Measurements from ENCODE around the gene DGKZ. TPM values are rescaled to one million over a fixed set of nuclear protein-coding genes. Genes with fewer than 3 reads are reported as not detected.

The DGKZ gene
- total RNA-seq, 4 donors from 2014 or later: 13.5 to 55.3 (median 42.8) TPM

DNA sequence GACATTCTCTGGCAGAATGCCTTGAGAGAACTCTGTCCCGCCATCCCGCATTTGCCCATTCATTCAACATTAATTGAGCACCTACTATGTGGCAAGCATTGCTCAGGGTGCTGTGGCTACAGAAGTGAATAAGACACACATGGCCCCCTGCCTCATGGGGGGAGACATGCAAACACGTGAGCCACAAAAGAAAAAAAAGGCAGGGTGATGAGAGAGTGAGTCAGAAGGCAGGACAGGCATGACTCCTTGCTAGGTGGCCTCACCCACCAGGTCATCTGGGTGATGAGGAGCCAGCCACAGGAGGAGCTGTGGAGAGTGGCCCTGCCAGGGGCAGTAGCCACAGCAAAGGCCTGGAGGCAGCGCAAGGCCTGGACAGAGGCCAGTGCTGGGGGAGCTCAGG, 39.4 kb downstream of the DGKZ start:
- Histone ChIP-seq H3K9me3 (no peaks in the 10 kb centered on the region), H3K4me3 (no peak overlapping the region), H3K36me3 (no peaks in the 10 kb centered on the region), H3K4me1 (peaks cover 0 to 33% of the 10 kb centered on the region in 2 donors), H3K27ac (no peak overlapping the region), H3K27me3 (peaks cover 19 to 22% of the 10 kb centered on the region in 2 donors)
- no peak for TF ChIP-seq POLR2A (IDR thresholded peaks at IDR 0.05)
- TF ChIP-seq, protein P1, sequence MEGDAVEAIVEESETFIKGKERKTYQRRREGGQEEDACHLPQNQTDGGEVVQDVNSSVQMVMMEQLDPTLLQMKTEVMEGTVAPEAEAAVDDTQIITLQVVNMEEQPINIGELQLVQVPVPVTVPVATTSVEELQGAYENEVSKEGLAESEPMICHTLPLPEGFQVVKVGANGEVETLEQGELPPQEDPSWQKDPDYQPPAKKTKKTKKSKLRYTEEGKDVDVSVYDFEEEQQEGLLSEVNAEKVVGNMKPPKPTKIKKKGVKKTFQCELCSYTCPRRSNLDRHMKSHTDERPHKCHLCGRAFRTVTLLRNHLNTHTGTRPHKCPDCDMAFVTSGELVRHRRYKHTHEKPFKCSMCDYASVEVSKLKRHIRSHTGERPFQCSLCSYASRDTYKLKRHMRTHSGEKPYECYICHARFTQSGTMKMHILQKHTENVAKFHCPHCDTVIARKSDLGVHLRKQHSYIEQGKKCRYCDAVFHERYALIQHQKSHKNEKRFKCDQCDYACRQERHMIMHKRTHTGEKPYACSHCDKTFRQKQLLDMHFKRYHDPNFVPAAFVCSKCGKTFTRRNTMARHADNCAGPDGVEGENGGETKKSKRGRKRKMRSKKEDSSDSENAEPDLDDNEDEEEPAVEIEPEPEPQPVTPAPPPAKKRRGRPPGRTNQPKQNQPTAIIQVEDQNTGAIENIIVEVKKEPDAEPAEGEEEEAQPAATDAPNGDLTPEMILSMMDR (IDR thresholded peaks at IDR 0.05): no peak
- intact Hi-C loops (cut with DNase I; ENCODE audit: low total_unique reads): no loop called here
- DNase-seq: no peak

DNA sequence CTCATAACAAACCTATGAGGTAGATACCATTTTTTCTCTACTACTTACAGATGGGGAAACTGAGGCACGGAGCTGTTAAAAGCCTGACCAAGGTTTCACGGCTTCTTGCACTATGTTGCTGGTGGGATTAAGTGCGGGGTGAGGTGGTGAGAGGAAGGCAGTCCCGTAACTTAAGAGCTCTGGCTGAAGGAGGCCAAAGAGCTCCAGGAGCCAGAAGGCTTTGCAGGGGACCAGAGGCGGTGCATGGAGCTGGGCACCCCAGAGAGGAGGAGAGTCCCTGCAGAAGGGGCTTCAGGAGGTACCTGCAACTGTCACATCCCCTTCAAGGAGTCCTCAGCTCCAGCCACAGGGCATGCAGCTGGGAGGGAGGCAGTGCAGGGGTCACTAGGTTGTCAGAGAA, 40.2 kb downstream of the DGKZ start:
- peaks cover 19 to 22% of the 10 kb centered on the region in 2 donors for H3K27me3 ChIP-seq
- peaks cover 0 to 35% of the 10 kb centered on the region in 2 donors for H3K4me1 ChIP-seq
- intact Hi-C loops (cut with DNase I; ENCODE audit: low total_unique reads): no loop called here
- TF ChIP-seq POLR2A (IDR thresholded peaks at IDR 0.05): no peak
- TF ChIP-seq, protein P1 (IDR thresholded peaks at IDR 0.05): no peak
- H3K9me3 ChIP-seq: no peaks in the 10 kb centered on the region
- H3K36me3 ChIP-seq: no peaks in the 10 kb centered on the region
- H3K4me3 ChIP-seq: no peak overlapping the region
- DNase-seq: no peak
- H3K27ac ChIP-seq: no peak overlapping the region

DNA sequence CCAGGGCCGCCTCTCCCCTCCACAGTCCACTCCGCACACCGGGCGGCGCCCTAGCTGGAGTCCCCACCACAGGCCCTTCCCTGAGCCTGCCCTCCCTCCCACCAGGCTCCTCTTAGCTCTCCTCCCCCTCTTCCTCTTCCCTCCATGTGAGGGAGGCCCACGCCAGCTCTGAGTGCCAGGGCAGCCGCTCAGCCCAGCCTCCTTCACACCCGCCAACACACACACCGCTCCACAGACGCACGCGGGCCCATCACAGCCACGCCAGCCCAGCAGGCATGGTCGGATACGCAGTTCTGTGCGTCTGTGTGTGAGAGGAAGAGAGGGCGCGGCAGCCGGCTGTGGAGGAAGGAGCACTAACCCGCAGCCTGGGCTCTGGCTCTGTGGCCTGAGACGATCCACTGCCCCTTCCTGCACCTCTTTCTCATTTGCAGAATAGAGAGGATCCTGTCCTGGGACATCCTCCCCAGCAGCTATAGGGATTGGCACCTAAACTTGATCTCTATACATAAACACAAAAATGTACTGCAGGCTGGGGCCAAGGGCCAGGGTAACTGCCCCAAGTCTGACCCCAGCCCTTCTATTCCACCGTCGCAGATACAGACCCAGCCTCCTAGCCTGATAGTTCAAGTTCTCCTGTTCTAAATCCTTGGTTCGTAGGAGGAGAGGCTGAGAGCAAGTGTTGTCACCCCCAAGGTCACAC, 40.8 kb downstream of the DGKZ start:
- intact Hi-C loops (cut with DNase I; ENCODE audit: low total_unique reads): no loop called here
- H3K4me3 ChIP-seq: no peak overlapping the region
- no peak overlapping the region for H3K27ac ChIP-seq
- no peaks in the 10 kb centered on the region for H3K36me3 ChIP-seq
- TF ChIP-seq POLR2A (IDR thresholded peaks at IDR 0.05): no peak
- TF ChIP-seq, protein P1 (IDR thresholded peaks at IDR 0.05): no peak
- H3K4me1 ChIP-seq: peaks cover 0 to 33% of the 10 kb centered on the region in 2 donors
- H3K27me3 ChIP-seq: peaks cover 19 to 22% of the 10 kb centered on the region in 2 donors
- DNase-seq: no peak
- H3K9me3 ChIP-seq: no peaks in the 10 kb centered on the region

DNA sequence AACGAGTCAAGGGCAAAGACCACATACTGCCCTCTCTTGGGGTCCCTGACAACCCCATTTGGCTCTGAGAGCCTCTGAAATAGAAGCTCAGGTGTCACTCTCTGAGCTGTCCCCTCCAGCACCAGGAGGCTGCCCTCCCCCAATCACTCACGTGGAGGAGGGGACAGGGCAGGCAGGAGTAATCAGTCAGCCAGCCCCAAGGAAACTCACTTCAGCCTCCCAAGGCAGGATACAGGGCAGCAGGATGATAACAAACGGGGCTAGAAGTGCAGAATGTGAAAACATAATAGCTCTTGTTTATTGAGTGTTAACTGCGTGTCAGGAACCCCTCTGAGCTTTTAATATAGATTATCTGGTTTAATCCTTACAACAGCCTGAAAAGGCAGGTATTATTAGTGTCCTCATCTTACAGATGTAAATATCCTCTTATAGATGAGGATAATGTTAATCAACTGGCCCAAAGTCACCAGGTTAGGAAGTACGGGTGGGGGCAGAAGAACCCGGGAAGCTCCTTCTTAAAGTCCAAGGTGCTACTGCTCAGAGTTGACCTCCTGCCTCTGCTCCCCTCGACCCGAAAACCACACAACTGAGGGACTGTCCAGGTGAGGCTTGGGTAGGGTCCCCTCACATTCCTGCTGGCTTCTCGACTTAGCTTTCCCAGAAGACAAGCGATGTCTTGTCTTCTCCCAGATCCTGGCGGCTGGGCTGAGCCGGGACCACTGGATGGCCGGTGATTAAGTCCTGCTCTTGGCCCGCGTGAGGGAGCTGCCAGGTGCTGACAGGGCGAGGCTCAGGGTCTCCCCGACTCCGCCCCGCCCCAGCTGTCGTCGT, 41.6 kb downstream of the DGKZ start:
- peak in 1 of 2 donors; percentile 3 for TF ChIP-seq POLR2A (IDR thresholded peaks at IDR 0.05)
- TF ChIP-seq, protein P1 (IDR thresholded peaks at IDR 0.05): no peak
- H3K9me3 ChIP-seq: no peaks in the 10 kb centered on the region
- intact Hi-C loops (cut with DNase I; ENCODE audit: low total_unique reads): no loop called here
- no peak overlapping the region for H3K27ac ChIP-seq
- DNase-seq: no peak
- H3K36me3 ChIP-seq: no peaks in the 10 kb centered on the region
- H3K4me1 ChIP-seq: peaks cover 0 to 33% of the 10 kb centered on the region in 2 donors
- H3K27me3 ChIP-seq: peaks cover 19 to 22% of the 10 kb centered on the region in 2 donors
- no peak overlapping the region for H3K4me3 ChIP-seq
